ENCODE results near the gene USP49. TPM values are rescaled to one million over a fixed set of nuclear protein-coding genes. Genes with fewer than 3 reads are reported as not detected.

The USP49 gene
- total and polyA plus RNA-seq, 8 donors: 0.98 to 2.4 (median 1.5) TPM

DNA sequence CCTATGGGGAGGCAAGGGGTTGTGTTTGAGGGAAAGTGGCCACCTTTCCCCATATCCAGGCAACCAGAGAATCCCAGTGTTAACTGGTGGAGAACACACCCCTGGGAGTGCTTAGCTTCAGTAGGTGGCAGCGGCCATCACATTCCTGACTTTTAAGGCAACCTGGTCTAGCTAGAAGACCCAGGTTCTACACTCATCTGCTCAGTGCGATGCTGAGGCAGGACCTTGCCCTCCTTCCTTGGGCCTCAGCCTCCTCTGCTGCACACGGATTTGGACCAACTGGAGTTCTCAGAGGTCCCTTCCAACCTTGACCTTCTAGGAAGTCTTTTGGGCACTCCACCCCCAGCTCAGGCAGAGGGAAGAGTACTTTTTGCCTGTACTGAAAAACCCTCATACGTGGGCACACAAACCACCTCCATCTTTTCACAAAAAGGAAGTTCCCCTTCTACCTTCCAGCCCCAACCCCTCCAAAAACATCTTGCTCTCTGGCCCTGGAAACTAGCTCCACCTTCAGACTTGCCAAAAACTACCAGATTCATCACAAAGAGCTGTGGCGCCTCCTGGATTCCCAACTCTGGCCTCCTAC is 43.5 kb upstream of the USP49 start:
- DNase-seq: no peak
- WGBS, 2 donors: 80 to 85% methylated on average over 5 of the region's 5 CpGs
- peaks cover 0 to 16% (median 0%) of the 10 kb centered on the region in 3 donors for H3K36me3 ChIP-seq
- H3K27ac ChIP-seq: no peak overlapping the region
- H3K4me1 ChIP-seq: peaks cover 0 to 12% (median 0%) of the 10 kb centered on the region in 3 donors
- H3K27me3 ChIP-seq: no peaks in the 10 kb centered on the region
- intact Hi-C loops (cut with DNase I): loop anchor here in 2 of 3 donors (10.0 kb wide), 3 partner anchors 84 to 154 kb away; partner anchors contain the start of genes PRICKLE4 (in 1 of the 2) and TOMM6 (in 1 of the 2)
- H3K4me3 ChIP-seq: no peak overlapping the region
- H3K9me3 ChIP-seq: no peaks in the 10 kb centered on the region
- no peak for FAIRE-seq
- no peak for ATAC-seq
- TF ChIP-seq CTCF (IDR thresholded peaks at IDR 0.05): no peak

- 67 to 68% methylated on average over 4 of the region's 4 CpGs for WGBS, 2 donors
- intact Hi-C loops (cut with DNase I): loop anchor here in 2 of 3 donors (10.0 kb wide), 3 partner anchors 83 to 153 kb away; partner anchors contain the start of genes PRICKLE4 (in 1 of the 2) and TOMM6 (in 1 of the 2)
- no peaks in the 10 kb centered on the region for H3K27me3 ChIP-seq
- no peak for ATAC-seq
- no peak for TF ChIP-seq CTCF (IDR thresholded peaks at IDR 0.05)
- H3K36me3 ChIP-seq: peaks cover 0 to 22% (median 0%) of the 10 kb centered on the region in 3 donors
- no peak overlapping the region for H3K4me3 ChIP-seq
- no peak overlapping the region for H3K27ac ChIP-seq
- H3K4me1 ChIP-seq: peaks cover 0 to 12% (median 0%) of the 10 kb centered on the region in 3 donors
- no peak for DNase-seq
- H3K9me3 ChIP-seq: no peaks in the 10 kb centered on the region
- no peak for FAIRE-seq
Measured at GRCh38 chr6:41937861-41938574, 42.8 kb upstream of the USP49 start.

DNA sequence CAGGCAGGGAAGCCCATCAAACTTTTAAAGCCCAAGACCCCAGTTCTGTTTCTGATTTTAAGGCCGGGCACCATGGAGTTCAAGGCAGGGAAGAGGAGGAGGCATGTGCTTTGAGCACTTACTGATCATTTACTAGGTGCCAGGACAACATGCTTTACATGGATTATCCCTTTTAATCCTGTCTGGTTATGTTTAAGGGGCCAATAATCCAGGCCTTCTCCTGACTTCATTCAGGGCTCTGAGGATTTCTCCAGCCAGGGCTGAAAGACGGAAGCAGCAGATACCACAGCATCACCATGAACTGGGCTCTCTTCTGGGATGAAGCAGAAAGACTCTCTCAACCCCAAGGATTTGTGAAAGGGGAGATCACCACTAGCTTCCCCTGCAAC is 42.3 kb upstream of the USP49 start:
- no peak for FAIRE-seq
- Histone ChIP-seq H3K27ac (no peak overlapping the region), H3K27me3 (no peaks in the 10 kb centered on the region), H3K9me3 (no peaks in the 10 kb centered on the region), H3K4me1 (peaks cover 0 to 12% (median 0%) of the 10 kb centered on the region in 3 donors), H3K36me3 (peaks cover 0 to 28% (median 0%) of the 10 kb centered on the region in 3 donors), H3K4me3 (no peak overlapping the region)
- no peak for DNase-seq
- no peak for ATAC-seq
- no peak for TF ChIP-seq CTCF (IDR thresholded peaks at IDR 0.05)
- WGBS, 2 donors: 56 to 80% methylated on average over 2 of the region's 2 CpGs
- intact Hi-C loops (cut with DNase I): loop anchor here in 2 of 3 donors (10.0 kb wide), 3 partner anchors 83 to 153 kb away; partner anchors contain the start of genes PRICKLE4 (in 1 of the 2) and TOMM6 (in 1 of the 2)

- Histone ChIP-seq H3K4me3 (no peak overlapping the region), H3K4me1 (peaks cover 0 to 7% (median 0%) of the 10 kb centered on the region in 3 donors), H3K27ac (no peak overlapping the region), H3K9me3 (no peaks in the 10 kb centered on the region), H3K27me3 (no peaks in the 10 kb centered on the region), H3K36me3 (peaks cover 0 to 40% (median 7%) of the 10 kb centered on the region in 3 donors)
- FAIRE-seq (no peak), ATAC-seq (peak; percentile 77 to 89 (median 85)), DNase-seq (peak; percentile 58 to 78 (median 62))
- WGBS, 2 donors: 50 to 56% methylated on average over 10 of the region's 10 CpGs
- TF ChIP-seq CTCF (IDR thresholded peaks at IDR 0.05): peak; percentile 63 to 80 (median 73)
- intact Hi-C loops (cut with DNase I): loop anchor here in 2 of 3 donors (10.0 kb wide), 3 partner anchors 81 to 151 kb away; partner anchors contain the start of genes PRICKLE4 (in 1 of the 2) and TOMM6 (in 1 of the 2)
Measured at GRCh38 chr6:41936073-41936837, 41.1 kb upstream of the USP49 start.

Data from pancreas (tissue), 10 donors.